CD14-positive monocyte (primary cell): ENCODE data around the gene LOC128125822.

Source experiments
- DNase-seq, 3 donors: peaks; one replicate each; pipeline ENCODE4 v3.0.0-alpha.2; 2011 to 2022
- H2AFZ ChIP-seq: 2 replicates; pipeline ENCODE4 v1.6.0; 2012; ENCODE audit warnings: mild to moderate bottlenecking, low read depth, low read length, inconsistent platforms; ENCODE audit not compliant: insufficient read depth, poor library complexity, severe bottlenecking
- H3K27ac ChIP-seq, 2 donors: 1 replicate in 1 of 2; 2 replicates in 1 of 2; pipeline ENCODE4 v1.5.1; 2012 to 2013; ENCODE audit warnings: low read length in 2 of 2, control low read depth in 1 of 2, inconsistent platforms in 1 of 2, low read depth in 1 of 2, mild to moderate bottlenecking in 1 of 2
- H3K27me3 ChIP-seq, 2 donors: one replicate each; pipeline versions ENCODE4 v1.6.0 to v1.6.1; 2011 to 2013; ENCODE audit warnings: low read length in 2 of 2; ENCODE audit not compliant: control insufficient read depth in 2 of 2, insufficient read depth in 2 of 2
- H3K36me3 ChIP-seq, 2 donors: replicated peaks in 1 of 2; 1 replicate in 1 of 2; 2 replicates in 1 of 2; pipeline versions ENCODE4 v1.5.1 to v1.6.1; 2012 to 2013; ENCODE audit warnings: low read length in 2 of 2, control low read depth in 1 of 2, inconsistent platforms in 1 of 2, mild to moderate bottlenecking in 1 of 2; ENCODE audit not compliant: insufficient read depth in 2 of 2, control insufficient read depth in 1 of 2
- H3K4me1 ChIP-seq, 2 donors: 1 replicate in 1 of 2; 2 replicates in 1 of 2; pipeline versions ENCODE4 v1.5.1 to v1.6.1; 2012 to 2013; ENCODE audit warnings: low read length in 2 of 2, control low read depth in 1 of 2, inconsistent platforms in 1 of 2, mild to moderate bottlenecking in 1 of 2, moderate library complexity in 1 of 2; ENCODE audit not compliant: insufficient read depth in 2 of 2, control insufficient read depth in 1 of 2
- H3K4me2 ChIP-seq: replicated peaks from 2 replicates; pipeline ENCODE3; 2012; ENCODE audit warnings: low read length, moderate library complexity, mild to moderate bottlenecking; ENCODE audit not compliant: poor library complexity, severe bottlenecking; ENCODE audit errors: extremely low read depth
- H3K4me3 ChIP-seq, 3 experiments: fragments of 200-600 bp in 1 of 3; sonication (generic) in 1 of 3; replicated peaks in 1 of 3; 1 replicate in 2 of 3; 2 replicates in 1 of 3; pipeline ENCODE4 v1.5.1; 2011 to 2013; ENCODE audit warnings: low read length in 3 of 3, mild to moderate bottlenecking in 3 of 3, control low read depth in 2 of 3, low read depth in 2 of 3, inconsistent platforms in 1 of 3, moderate library complexity in 1 of 3
- H3K79me2 ChIP-seq: 2 replicates; pipeline ENCODE4 v1.6.0; 2012; ENCODE audit warnings: mild to moderate bottlenecking, control low read depth, inconsistent platforms, low read length, moderate library complexity; ENCODE audit not compliant: insufficient read depth
- H3K9ac ChIP-seq: 2 replicates; pipeline ENCODE4 v1.6.0; 2017; ENCODE audit warnings: low read length, mild to moderate bottlenecking; ENCODE audit not compliant: insufficient read depth, poor library complexity, severe bottlenecking
- H3K9me3 ChIP-seq, 2 donors: replicated peaks in 1 of 2; 1 replicate in 1 of 2; 2 replicates in 1 of 2; pipeline versions ENCODE4 v1.5.1 to v1.6.1; 2012 to 2013; ENCODE audit warnings: low read length in 2 of 2, control low read depth in 1 of 2; ENCODE audit not compliant: control insufficient read depth in 1 of 2, insufficient read depth in 1 of 2
- H4K20me1 ChIP-seq: 2 replicates; pipeline ENCODE4 v1.6.0; 2012; ENCODE audit warnings: mild to moderate bottlenecking, low read length, control low read depth, moderate library complexity; ENCODE audit not compliant: insufficient read depth
- H3K27ac Mint-ChIP-seq, 7 donors: one replicate each; pipeline ENCODE4 v1.8.0; 2020; ENCODE audit warnings: mild to moderate bottlenecking in 7 of 7, mixed read lengths in 7 of 7, moderate library complexity in 6 of 7, inconsistent platforms in 2 of 7
- H3K27me3 Mint-ChIP-seq, 3 donors: one replicate each; pipeline ENCODE4 v1.8.0; 2021 to 2022; ENCODE audit warnings: low read depth in 3 of 3, mild to moderate bottlenecking in 3 of 3, mixed read lengths in 3 of 3, moderate library complexity in 3 of 3, inconsistent platforms in 1 of 3
- H3K36me3 Mint-ChIP-seq, 2 donors: one replicate each; pipeline ENCODE4 v1.8.0; 2020; ENCODE audit warnings: mixed read lengths in 2 of 2, inconsistent platforms in 1 of 2, mild to moderate bottlenecking in 1 of 2
- H3K4me1 Mint-ChIP-seq: one replicate; pipeline ENCODE4 v1.8.0; 2020; ENCODE audit warnings: mild to moderate bottlenecking, mixed read lengths
- H3K4me3 Mint-ChIP-seq, 2 donors: one replicate each; pipeline ENCODE4 v1.8.0; 2020; ENCODE audit warnings: mild to moderate bottlenecking in 2 of 2, mixed read lengths in 2 of 2, moderate library complexity in 1 of 2
- H3K9me3 Mint-ChIP-seq, 7 donors: one replicate each; pipeline ENCODE4 v1.8.0; 2020 to 2022; ENCODE audit warnings: mixed read lengths in 7 of 7, mild to moderate bottlenecking in 6 of 7, moderate library complexity in 6 of 7, inconsistent platforms in 2 of 7
- WGBS: methylation state at CpG from one replicate; pipeline ENCODE4 v1.1.5; 2013; ENCODE audit warnings: missing lambda C conversion rate; ENCODE audit not compliant: insufficient coverage; 5-methylcytosine and 5-hydroxymethylcytosine counted together
- intact Hi-C, 2 donors: fragments of 100-400 bp; cut with micrococcal nuclease; formaldehyde crosslinking; loops; one replicate each; pipeline versions ENCODE4 v1.15.0 to v1.15.1; 2023
- TF ChIP-seq, protein P1 (sequence below): fragments of 200-600 bp; IDR thresholded peaks from one replicate; pipeline ENCODE4 v1.8.0; 2022; ENCODE audit warnings: antibody characterized with exemption, mild to moderate bottlenecking

LOC128125822 gene

DNA sequence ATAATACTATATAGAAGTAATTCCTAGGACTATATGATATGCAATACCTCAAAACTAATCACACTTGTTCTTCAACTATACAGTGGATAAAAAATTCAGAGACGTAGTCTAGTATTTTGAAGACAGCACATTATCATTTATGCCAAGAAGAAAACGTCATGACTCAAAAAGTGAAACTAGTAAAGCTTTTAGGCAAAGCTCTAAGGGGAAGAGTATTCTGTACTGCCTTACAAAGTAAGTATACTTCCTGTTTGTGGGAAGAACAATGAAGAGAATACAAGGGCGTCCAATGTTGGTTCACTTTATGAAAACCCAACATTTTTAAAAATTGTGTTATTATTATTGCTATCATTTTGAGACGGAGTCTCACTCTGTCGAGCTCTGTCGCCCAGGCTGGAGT lies 27.9 kb downstream of the LOC128125822 start:
- WGBS = no CpG with 5 or more reads among the region's 6 CpGs
- no peak overlapping the region for H3K4me3 ChIP-seq
- no peak overlapping the region for H2AFZ ChIP-seq
- H3K4me1 ChIP-seq = peaks cover 9 to 13% of the 10 kb centered on the region in 2 donors
- no peak overlapping the region for H3K27ac Mint-ChIP-seq
- H3K27me3 Mint-ChIP-seq = peaks cover 0 to 2% (median 2%) of the 10 kb centered on the region in 3 donors
- TF ChIP-seq, protein P1, sequence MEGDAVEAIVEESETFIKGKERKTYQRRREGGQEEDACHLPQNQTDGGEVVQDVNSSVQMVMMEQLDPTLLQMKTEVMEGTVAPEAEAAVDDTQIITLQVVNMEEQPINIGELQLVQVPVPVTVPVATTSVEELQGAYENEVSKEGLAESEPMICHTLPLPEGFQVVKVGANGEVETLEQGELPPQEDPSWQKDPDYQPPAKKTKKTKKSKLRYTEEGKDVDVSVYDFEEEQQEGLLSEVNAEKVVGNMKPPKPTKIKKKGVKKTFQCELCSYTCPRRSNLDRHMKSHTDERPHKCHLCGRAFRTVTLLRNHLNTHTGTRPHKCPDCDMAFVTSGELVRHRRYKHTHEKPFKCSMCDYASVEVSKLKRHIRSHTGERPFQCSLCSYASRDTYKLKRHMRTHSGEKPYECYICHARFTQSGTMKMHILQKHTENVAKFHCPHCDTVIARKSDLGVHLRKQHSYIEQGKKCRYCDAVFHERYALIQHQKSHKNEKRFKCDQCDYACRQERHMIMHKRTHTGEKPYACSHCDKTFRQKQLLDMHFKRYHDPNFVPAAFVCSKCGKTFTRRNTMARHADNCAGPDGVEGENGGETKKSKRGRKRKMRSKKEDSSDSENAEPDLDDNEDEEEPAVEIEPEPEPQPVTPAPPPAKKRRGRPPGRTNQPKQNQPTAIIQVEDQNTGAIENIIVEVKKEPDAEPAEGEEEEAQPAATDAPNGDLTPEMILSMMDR = no peak
- peak; percentile 13 to 26 (median 14) for DNase-seq
- no peaks in the 10 kb centered on the region for H3K36me3 Mint-ChIP-seq
- no peaks in the 10 kb centered on the region for H3K9me3 ChIP-seq
- peaks cover 0 to 4% (median 0%) of the 10 kb centered on the region in 7 donors for H3K9me3 Mint-ChIP-seq
- peaks cover 16% of the 10 kb centered on the region for H3K4me1 Mint-ChIP-seq
- H3K9ac ChIP-seq = no peak overlapping the region
- H3K27ac ChIP-seq = no peak overlapping the region
- peak overlapping the region; percentile 22 for H3K4me2 ChIP-seq
- peaks cover 0 to 3% of the 10 kb centered on the region in 2 donors for H3K27me3 ChIP-seq
- H4K20me1 ChIP-seq = no peaks in the 10 kb centered on the region
- intact Hi-C loops = no loop called here
- H3K79me2 ChIP-seq = no peaks in the 10 kb centered on the region
- H3K36me3 ChIP-seq = no peaks in the 10 kb centered on the region
- no peak overlapping the region for H3K4me3 Mint-ChIP-seq

DNA sequence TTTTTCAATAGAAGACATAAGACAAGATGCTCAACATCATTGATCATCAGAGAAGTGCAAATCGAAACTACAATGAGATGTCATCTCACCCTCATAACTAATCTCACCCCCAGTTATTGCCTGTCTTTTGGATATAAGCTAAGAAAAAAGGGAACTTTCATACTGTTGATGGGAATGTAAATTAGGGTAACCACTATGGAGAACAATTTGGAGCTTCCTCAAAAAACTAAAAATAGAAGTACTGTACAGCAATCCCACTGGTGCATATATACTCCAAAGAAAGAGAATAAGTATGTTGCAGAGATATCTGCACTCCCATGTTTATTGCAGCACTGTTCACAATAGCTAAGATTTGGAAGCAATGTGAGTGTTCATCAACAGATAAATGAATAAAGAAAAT lies 37.0 kb downstream of the LOC128125822 start:
- Mint-ChIP-seq H3K27ac (no peak overlapping the region), H3K4me1 (peaks cover 10% of the 10 kb centered on the region), H3K27me3 (peaks cover 0 to 4% (median 2%) of the 10 kb centered on the region in 3 donors), H3K4me3 (no peak overlapping the region), H3K36me3 (no peaks in the 10 kb centered on the region), H3K9me3 (peaks cover 0 to 4% (median 0%) of the 10 kb centered on the region in 7 donors)
- H3K9me3 ChIP-seq = no peaks in the 10 kb centered on the region
- H3K4me3 ChIP-seq = no peak overlapping the region
- H3K27ac ChIP-seq = no peak overlapping the region
- intact Hi-C loops = no loop called here
- no peaks in the 10 kb centered on the region for H3K36me3 ChIP-seq
- no peaks in the 10 kb centered on the region for H3K79me2 ChIP-seq
- peak in 2 of 3 donors; percentile 4 to 9 for DNase-seq
- peaks cover 0 to 6% of the 10 kb centered on the region in 2 donors for H3K4me1 ChIP-seq
- no peak overlapping the region for H3K4me2 ChIP-seq
- TF ChIP-seq, protein P1 = no peak
- H4K20me1 ChIP-seq = no peaks in the 10 kb centered on the region
- no peak overlapping the region for H3K9ac ChIP-seq
- no peak overlapping the region for H2AFZ ChIP-seq
- no CpG with 5 or more reads among the region's 1 CpG for WGBS
- no peaks in the 10 kb centered on the region for H3K27me3 ChIP-seq
